ENCODE measurements around the gene SNED1.

Gene SNED1

DNA sequence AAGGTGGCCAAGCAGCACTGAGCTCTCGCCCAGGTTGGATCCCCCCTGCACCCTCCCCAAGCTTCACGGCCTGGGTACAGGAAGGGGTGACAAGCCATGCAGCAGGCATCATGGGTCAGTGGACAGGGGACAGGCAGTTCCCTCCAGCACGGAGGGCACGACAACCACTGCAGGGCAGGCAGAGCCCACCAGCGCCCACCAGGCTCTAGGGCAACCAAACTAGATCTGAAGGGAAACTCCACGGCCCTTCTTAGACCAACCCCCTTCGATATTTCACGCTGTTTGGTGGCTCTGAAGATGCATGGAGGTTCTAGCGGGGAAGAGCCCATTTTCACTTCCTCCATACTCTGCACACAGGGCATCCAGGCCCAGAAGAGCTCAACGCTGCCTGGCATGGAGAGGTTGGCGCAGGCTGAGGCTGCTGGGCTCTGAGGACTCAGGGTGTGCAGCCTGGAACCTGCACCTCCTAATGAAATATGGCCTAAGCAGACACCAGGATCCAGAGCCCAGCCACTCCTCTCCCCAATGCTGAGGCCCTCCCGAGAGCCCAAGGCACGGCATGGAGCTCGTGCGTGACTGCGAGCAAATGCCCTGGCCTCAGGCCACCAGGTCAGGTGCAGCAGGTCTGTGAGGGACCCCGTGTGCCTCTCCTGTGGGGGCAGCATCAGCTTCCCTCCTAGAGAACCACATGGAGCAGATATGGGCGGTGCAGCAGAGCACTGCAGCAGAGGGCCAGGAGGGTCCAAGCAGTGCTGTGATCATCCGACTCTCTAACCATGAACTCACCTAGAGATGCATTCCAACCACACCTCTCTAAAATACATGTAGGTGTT is 112.4 kb downstream of the SNED1 start:
- no peak for DNase-seq

DNA sequence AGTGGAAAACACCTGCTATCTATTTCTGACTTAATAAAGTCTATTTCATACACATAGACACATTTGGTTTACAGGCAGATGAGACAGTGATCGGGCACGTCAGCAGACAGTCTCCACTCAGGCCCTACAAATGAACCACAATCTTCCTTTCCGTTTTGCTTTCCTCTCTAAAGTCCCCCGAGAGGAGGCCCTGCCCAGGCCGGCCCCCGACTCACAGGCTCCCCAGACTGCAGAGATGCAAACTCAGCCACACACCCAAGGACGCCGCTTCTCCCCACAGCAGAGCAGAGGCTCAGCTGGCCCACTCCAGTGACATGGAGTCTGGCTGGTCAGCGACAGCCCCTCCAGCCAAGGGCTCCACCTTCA is 113.0 kb downstream of the SNED1 start:
- no peak for DNase-seq

DNA sequence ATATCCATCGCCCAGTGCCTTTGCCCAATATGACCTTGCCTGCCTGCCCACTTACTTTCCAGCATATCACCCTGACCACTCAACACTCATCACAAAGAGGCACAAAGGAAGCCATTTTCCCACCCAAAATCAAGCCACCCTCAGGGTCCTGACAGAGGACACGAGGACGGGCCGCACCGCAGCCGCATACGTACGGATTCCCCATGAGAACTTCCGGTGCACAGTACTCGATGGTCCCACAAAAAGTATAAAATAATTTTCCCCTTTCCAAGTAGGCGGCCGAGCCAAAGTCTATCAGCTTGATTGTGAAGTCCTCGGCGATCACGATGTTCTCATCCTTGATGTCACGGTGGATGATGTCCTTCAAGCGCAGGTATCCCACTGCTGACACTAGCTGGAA is 113.6 kb downstream of the SNED1 start:
- no peak for DNase-seq

DNA sequence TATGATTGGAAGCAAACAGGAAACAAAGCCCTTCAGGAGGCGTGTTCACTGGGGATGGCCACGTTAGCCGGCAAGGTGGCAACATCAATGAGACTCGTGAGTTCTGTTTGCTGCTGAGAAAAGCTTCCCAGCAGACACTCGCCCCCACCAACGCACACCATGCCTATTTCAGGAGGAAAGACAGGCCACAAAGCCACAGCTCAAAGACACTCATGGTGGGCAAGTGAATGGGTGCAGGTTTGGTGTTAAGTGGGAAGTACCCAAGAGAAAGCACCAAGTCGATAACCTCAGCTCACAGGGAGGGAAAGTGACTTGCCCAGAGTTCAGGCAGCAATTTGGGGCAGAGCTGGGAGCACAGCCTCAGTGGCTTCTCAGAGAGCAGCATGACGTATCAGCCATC is 114.2 kb downstream of the SNED1 start:
- DNase-seq: no peak

DNA sequence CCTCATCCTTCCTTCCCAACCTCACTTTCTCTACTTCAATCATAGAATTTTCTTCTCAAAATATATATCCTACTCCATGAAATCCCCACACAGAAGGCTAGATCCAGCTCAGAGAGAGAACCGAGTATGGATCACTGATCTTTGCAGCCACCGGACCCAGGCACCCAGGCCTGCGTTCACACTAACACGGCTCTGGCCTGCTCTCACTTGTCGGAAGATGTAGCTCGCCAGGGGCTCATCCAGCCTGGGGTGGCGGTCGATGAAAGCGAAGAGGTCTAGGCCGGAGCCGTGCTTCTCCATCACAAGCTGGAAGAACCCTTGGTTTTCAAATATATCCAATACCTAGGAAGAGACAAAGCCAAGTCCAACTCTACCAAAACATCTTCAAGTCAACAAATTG is 116.4 kb downstream of the SNED1 start:
- no peak for DNase-seq

DNA sequence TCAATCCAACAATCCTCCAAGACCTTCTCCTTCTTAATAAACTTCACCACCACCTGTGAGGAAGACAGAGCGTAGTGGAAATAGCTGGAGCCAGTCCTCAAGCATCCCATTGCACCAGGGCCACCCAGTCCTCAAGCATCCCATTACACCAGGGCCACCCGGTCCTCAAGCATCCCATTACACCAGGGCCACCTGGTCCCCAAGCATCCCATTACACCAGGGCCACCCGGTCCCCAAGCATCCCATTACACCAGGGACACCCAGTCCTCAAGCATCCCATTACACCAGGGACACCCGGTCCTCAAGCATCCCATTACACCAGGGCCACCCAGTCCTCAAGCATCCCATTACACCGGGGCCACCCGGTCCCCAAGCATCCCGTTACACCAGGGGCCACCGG is 116.9 kb downstream of the SNED1 start:
- no peak for DNase-seq

DNA sequence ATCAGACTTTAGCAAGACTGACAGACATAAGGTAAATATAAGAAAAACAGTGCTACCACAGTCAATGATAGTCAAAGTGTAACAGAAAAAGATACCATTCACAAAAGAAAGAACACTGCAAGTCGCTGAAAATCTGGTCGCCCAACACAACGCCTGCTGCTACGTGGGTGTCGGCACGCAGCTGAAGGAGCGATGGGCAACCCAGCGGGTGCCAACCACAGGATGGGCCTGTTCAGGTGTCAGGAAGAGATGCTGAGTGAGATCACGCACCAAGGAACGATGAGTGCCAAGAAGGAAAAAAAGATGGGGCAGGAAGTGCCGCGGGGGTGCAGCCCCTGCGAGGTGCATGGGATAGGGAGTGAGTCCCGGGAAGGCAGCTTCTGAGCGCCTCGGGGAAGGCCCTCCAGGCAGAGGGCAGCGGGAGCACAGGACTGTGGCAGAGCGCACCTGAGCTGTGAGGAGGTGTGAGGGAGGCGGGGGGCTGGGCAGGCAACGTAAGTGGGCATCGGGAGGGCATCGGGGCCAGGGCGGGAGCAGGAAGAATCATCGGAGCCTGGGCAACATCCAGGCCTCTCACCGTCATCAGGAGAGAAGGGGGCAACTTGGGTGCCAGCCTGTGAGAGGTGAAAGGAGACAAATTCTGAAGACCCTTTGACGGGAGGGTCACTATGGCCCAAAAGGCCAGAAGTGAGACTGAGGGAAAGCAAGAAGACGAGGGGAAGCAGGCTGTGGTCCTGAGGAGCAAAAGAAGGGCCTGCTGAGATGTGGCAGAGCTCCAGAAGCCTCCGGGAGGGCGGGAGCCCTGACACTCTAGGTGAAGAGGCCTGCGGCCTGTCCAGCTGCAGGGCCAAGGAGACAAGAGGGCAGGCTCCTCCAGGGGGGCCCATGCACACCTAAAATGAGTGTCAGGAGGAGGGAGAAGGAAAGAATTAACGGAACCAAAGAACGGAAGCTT is 118.5 kb downstream of the SNED1 start:
- no peak for DNase-seq

DNA sequence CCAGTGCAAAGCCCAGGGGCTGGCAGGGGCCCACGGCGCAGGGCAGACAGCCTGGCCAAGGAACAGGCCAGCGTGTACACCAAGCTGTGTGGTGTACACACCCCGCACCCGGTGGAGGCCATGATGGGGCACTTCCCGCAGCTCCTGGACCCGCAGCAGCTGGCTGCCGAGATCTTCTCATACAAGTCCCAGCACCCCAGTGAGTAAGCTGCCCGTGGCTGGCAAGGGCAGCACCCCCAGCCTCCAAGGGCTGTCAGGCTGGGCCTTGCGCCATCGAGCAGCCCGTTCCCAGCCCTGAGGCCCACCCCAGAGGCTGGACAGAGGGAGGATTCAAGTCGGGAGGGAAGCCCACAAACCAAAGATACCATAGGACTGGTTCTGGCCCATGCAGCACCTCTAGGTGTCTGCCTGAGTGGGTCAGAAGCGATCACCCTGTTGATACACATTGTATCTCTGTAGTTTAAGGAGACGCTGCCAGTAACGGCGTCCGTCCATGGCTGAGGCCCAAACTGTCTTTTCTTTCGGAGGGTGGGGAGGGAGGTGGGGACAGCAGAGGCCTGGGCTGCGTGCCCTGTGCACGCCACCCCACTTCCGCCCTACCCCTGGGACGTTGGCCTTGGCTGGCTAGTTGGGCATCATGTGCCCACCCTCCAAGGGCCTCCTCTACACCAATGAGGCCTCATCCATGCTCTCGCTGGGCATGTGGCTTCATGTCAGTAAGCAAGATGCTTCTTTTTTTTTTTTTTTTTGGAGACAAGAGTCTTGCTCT is 120.5 kb downstream of the SNED1 start:
- DNase-seq: no peak

DNA sequence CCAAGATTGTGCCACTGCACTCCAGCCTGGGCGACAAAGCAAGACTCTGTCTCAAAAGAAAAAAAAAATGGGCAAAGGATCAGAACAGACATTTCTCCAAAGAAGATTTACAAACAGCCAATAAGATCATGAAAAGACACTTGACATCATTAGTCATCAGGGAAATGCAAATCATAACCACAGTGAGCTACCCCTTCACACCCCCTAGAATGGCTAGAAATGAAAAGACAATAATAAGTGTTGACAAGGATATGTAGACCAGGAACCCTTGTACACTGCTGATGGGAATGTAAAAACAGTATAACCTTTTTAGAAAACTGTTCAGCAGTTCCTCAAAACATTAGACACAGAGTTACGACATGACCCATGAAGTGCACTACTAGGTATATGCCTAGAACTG is 122.0 kb downstream of the SNED1 start:
- no peak for DNase-seq

DNA sequence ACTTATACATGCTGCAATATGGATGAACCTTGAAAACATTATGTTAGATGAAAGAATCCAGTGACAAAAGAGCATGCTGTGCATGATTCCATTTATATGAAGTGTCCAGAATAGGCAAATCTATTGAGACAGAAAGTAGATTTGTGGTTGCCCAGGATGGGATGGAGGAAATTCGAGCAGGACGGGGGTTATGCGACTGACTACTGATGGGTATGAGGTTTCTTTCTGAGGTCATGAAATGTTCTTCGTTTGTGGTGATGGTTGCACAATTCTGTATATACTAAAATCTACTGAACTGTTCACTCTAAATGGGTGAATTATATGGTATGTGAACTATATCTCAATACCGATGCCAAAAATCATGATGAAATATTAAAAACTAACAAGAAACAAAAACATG is 122.6 kb downstream of the SNED1 start:
- DNase-seq: no peak

DNA sequence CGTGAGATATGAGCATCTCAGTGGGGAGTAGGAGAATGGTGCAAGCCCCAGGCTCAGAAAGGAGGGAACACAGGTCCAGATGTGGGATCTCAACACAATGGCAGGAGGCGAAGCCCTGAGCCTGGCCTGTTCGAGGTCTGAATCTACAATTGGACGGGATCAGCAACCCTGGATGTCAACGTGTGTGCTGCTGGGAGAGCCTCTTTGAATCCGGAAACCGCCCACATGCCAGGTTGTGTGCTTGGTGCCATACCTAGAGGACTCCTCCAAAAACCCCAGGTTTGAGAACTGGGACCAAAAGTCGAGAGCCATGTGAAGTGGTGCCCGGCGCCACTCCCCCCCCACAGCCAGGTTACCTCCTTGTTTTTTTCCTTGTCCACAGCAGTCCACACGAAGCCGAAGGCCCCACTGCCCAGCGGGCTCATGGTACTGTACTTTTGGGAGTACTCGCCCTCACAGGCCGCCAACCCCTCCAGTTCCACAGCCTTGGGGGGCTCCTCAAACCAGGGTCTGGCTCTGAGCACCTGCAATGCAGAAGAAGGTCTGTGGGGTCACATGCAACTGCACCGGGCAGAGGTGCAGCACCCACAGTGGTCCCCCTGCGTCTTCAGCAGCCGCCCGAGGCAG is 124.1 kb downstream of the SNED1 start:
- no peak for DNase-seq

DNA sequence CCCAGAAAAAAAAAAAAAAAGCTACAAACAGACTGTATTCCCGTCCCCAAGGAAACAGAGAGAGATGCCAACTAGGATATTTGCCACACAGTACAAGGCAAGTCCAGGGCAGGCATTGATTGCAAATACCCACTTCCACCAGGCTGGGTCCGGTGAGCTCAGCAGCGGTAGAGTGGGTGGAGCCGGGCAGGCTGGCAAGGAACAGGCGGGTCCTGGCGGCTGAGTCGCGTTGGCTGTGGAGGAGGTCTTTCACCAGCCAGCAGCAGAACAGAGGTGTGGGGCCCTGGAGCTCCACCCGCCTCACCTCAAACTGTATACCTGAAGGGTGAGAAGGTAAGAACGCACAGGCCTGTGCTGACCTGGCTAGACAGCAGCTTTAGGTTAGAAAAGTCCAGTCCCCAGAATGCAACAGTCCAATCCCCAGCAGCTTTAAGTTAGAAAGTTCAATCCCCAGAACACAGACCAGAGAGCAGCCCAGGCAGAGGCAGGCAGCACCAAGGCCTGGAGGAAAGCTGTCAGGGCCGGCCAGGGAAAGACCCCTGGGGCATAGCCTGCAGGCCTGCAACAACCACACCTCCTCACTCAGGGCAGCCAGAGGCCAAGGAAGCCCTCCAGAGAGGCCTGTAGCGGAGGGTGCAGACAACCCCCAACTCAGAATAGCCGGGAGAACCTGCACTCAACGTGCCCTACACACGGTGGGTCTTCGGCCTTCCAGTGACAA is 125.6 kb downstream of the SNED1 start:
- no peak for DNase-seq

DNA sequence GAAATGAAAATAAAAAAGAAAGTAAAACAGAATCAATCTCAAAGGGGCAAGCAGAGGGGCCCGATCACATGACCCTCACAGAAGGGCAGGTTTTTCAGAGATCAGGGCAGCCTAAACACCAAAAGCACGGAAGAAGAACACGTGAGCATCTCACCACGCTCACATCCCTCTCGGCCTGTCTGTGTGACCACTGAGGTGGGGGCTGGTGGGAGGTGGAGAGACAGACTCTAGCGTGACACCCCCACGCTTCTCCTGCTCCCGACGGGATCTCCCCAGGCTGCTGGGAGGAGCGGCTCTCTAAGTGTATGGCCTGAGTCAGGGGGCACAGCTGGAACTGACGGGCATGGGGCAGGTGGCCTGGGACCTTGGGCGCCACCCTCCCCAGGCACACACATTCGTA is 127.2 kb downstream of the SNED1 start:
- no peak for DNase-seq

DNA sequence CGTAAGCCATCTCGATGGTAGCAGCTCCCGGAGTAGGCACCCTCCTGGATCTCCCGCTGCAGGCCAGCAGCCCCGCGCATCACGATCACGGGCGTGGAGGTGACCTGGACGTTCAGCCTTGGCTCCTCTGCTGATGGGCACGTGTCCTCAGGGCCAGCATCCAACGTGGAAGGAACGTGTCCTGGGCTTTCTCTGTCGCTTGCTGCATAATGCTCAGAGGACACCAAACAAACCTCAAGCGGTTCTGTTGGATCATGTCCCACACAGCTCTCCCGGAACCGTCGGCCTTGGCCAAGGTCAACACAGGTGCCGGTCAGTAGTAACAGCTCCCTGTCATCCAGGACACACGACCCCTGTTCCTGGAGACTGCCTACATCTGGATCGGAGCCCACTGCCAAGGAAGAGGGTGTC is 127.8 kb downstream of the SNED1 start:
- no peak for DNase-seq

DNA sequence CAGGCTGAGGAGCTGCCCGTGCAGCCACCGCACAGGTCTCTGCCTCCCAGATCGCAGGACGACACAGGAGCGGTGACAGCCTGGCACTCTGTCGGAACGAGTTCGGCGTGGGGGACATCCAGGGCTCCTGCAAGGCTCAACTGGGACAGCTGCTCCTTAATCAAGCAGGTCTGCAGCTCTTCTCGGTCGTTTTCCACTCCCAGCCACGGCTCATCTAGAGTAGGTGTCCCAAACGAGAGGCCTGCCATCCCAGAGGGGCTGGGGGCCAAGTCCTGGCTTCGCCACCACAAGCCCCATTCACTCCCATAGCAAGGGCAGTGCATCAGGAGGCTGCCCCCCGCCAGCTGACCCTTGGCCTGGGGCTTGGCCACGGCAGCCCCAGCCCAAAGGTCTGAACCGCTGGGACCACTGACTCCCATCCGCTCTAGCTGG is 128.4 kb downstream of the SNED1 start:
- DNase-seq: no peak

DNA sequence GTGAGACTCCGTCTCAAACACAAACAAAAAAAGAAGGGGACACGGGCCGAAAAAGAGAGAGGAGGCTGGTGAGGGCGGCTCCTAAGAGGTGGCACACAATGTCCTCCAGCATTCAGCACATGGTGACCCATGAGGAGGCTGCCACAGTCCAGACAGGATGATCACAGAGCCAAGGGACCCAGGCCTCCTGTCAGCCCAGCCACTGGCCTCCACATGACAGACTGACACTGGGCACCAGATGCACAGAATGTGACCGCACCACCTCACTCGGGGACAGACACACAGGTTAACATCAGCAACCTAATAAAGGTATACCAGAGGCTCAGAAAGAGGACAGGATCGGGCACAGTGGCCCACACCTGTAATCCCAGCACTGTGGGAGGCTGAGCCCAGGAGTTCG is 129.8 kb downstream of the SNED1 start:
- no peak for DNase-seq

DNA sequence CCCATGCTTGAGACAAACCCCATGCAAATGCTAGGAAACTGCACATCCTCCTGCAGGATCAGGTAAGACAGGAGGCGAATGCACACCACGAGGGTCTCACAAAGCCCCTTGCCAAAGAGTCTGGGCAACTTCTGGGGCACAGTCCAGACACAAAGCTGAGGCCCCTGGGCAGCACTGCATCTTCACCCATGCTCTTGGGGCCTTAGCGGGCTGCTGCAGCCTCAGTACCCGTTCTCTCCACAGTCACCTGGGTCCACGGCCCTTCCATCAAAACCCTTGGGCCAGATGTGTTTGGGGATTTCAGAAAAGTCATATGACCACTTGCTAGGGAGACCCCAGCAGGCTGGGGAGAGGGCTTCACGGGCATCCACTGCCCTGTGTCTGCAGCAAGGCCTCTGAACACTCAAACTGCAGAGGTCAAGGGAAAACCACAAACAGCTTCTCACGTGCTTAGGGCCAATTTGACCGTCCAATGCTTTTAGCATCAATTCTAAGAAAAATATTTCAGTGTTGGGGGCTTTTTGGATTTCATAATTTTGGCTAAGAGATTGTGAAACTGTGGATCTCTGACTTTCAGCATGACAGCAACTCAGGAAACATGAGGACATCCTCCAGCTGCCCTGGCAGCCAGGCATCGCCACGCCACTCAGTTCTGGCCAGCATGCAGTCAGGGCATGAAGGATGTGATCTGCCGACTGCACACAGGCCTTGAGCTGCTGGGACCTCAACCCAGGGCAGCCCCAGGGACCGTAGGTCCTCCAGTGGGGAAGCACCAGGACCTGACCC is 130.9 kb downstream of the SNED1 start:
- DNase-seq: no peak

DNA sequence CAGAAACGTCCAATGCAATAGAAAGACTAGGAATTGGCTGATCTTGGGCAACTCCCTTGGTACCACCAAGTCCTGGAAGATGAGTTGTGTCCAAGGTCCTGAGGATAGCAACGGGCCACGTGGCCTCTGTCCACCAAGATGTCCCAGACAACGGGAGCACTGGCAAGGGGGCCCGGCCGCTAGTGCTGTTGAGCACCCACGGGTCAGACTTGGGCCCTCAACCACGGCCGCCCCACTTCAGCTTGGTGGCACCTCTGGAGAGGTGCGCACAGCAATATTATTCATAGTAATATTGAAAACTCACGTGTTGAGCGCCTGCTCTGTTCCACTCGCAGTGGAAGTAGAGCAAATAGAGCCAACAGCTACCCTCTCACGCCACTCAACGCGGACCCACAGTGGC is 131.9 kb downstream of the SNED1 start:
- DNase-seq: no peak

DNA sequence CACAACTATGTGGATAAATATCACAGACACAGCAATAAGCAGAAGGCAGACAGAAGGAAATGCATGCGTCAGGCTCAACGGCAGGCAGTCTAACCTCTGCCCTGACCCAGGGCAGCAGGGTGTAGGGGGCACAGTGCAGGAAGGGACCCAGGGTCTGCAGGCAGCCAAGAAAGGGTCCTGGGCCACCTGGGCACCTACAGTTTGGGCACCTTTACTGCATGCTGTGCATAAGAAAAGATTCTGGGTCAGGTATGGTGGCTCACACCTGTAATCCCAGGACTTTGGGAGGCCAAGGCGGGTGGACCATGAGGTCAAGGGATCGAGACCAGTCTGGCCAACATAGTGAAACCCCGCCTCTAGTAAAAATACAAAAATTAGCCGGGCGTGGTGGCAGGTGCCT is 133.1 kb downstream of the SNED1 start:
- no peak for DNase-seq

DNA sequence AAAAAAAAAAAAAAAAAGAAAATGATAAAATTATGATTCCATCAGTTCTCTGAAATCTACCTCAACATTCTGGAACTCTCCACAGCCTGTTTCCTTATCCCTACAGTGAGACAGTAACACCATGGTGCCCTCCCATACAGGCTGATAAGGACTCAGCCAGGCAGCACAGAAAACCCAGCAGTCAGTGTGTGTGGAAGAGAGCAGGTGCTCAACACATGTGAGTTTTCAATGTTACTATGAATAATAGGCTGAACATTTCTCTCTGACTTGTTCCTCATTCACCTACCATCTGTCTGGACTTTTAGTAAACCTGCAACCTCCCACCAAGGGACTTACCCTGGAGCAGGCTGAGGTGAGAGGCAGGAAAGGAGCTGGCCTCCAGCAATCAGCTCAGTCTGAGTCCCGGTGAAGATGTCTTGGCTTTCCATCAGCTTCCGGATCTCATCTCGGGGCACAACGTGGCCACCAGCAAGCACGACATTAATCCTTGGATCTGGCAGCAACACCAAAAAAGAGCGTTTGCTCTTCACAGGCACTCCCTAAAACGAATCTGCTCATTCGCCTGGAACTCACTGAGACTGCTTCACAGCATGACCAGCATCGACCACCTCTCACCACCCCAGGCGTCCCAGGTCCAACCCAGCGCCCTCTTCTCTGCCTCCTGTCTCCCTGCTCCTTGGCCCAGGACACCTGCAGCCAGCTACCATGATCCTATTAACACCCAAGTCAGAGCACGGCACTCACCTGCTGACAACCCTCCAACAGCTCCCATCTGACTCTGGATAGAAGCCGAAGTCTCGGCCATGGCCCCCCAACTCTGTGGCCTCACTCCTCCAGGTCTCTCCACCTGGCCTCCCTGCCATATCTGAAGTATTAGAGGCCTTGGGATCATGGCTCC is 134.4 kb downstream of the SNED1 start:
- no peak for DNase-seq
